HG03108 (cell line): ENCODE results near the gene CPZ.

ENCODE experiments used
- ATAC-seq: cut with Tn5 transposase; IDR thresholded peaks from one replicate; pipeline ENCODE4 v1.9.1; 2021; ENCODE audit warnings: moderate library complexity; ENCODE audit not compliant: unreplicated experiment

CPZ gene

GRCh38 chr4:8593264-8594096 is 915 bp downstream of the CPZ start:
- no peak for ATAC-seq

GRCh38 chr4:8594097-8595038 is 1.8 kb downstream of the CPZ start:
- ATAC-seq: no peak

GRCh38 chr4:8595237-8596087 is 2.9 kb downstream of the CPZ start:
- ATAC-seq: no peak

GRCh38 chr4:8596891-8597290 is 4.3 kb downstream of the CPZ start:
- no peak for ATAC-seq

- ATAC-seq: no peak
These were observed 4.8 kb downstream of the CPZ start for GRCh38 chr4:8597319-8597718.

- ATAC-seq: no peak
These were observed 5.2 kb downstream of the CPZ start for GRCh38 chr4:8597791-8598190.

- no peak for ATAC-seq
These were observed 6.0 kb downstream of the CPZ start for GRCh38 chr4:8598391-8599090.

- ATAC-seq: no peak
These were observed 6.5 kb downstream of the CPZ start for GRCh38 chr4:8599091-8599460.

GRCh38 chr4:8599657-8600056 is 7.1 kb downstream of the CPZ start:
- ATAC-seq: no peak

GRCh38 chr4:8600266-8600665 is 7.7 kb downstream of the CPZ start:
- ATAC-seq: no peak

- ATAC-seq: no peak
These were observed 8.1 kb downstream of the CPZ start for GRCh38 chr4:8600686-8601085.

- no peak for ATAC-seq
These were observed 8.5 kb downstream of the CPZ start for GRCh38 chr4:8601086-8601485.

- no peak for ATAC-seq
These were observed 9.0 kb downstream of the CPZ start for GRCh38 chr4:8601556-8601955.

GRCh38 chr4:8602686-8603430 is 10.3 kb downstream of the CPZ start:
- no peak for ATAC-seq

GRCh38 chr4:8603931-8604330 is 11.4 kb downstream of the CPZ start:
- ATAC-seq: no peak

- ATAC-seq: no peak
These were observed 12.7 kb downstream of the CPZ start for GRCh38 chr4:8605289-8605688.

- no peak for ATAC-seq
These were observed 13.9 kb downstream of the CPZ start for GRCh38 chr4:8606476-8606875.

GRCh38 chr4:8606966-8607365 is 14.4 kb downstream of the CPZ start:
- no peak for ATAC-seq

- no peak for ATAC-seq
These were observed 15.3 kb downstream of the CPZ start for GRCh38 chr4:8607603-8608481.
